Lung (tissue), 12 donors: ENCODE results near the gene HSPA12B. TPM values are rescaled to one million over a fixed set of nuclear protein-coding genes. Genes with fewer than 3 reads are reported as not detected.

Experiments used
- ATAC-seq: fragments of 200-7000 bp; cut with Tn5 transposase; one replicate; pipeline ENCODE4 v1.9.1; 2020; ENCODE audit warnings: moderate number of reproducible peaks; ENCODE audit not compliant: insufficient read depth, low FRiP score
- DNase-seq, 3 donors: peaks; one replicate each; pipeline ENCODE4 v3.0.0-alpha.2; 2013 to 2017
- H3K27ac ChIP-seq, 2 donors: one replicate each; pipeline ENCODE4 v1.5.1; 2013; ENCODE audit warnings: mild to moderate bottlenecking in 2 of 2, moderate library complexity in 2 of 2, control low read depth in 1 of 2, inconsistent platforms in 1 of 2, low read depth in 1 of 2, low read length in 1 of 2
- H3K27me3 ChIP-seq, 3 donors: one replicate each; pipeline ENCODE4 v1.5.1; 2013; ENCODE audit warnings: low read length in 2 of 3; ENCODE audit not compliant: control insufficient read depth in 3 of 3, insufficient read depth in 3 of 3
- H3K36me3 ChIP-seq, 4 donors: one replicate each; pipeline ENCODE4 v1.5.1; 2013; ENCODE audit warnings: low read length in 4 of 4, mild to moderate bottlenecking in 1 of 4, moderate library complexity in 1 of 4; ENCODE audit not compliant: control insufficient read depth in 4 of 4, insufficient read depth in 4 of 4
- H3K4me1 ChIP-seq, 5 donors: one replicate each; pipeline ENCODE4 v1.5.1; 2013; ENCODE audit warnings: low read length in 5 of 5, mild to moderate bottlenecking in 2 of 5, moderate library complexity in 1 of 5; ENCODE audit not compliant: control insufficient read depth in 5 of 5, insufficient read depth in 5 of 5
- H3K4me3 ChIP-seq: one replicate; pipeline ENCODE4 v1.5.1; 2013; ENCODE audit warnings: mild to moderate bottlenecking, control low read depth, moderate library complexity
- H3K9ac ChIP-seq, 2 donors: one replicate each; pipeline ENCODE4 v1.5.1; 2013; ENCODE audit warnings: low read length in 2 of 2, control low read depth in 1 of 2; ENCODE audit not compliant: insufficient read depth in 1 of 2
- H3K9me3 ChIP-seq, 4 donors: one replicate each; pipeline ENCODE4 v1.5.1; 2013; ENCODE audit warnings: low read length in 3 of 4, mild to moderate bottlenecking in 1 of 4, moderate library complexity in 1 of 4; ENCODE audit not compliant: control insufficient read depth in 4 of 4, insufficient read depth in 3 of 4
- WGBS, 2 donors: extraction: QIAGEN DNeasy Blood & Tissue Kit; methylation state at CpG; one replicate each; pipeline ENCODE4 v1.1.7; 2013; 5-methylcytosine and 5-hydroxymethylcytosine counted together
- polyA plus RNA-seq, 2 donors: library from polyadenylated mRNA; stranded (reverse); fragments of 200-250 nt; gene quantifications; one replicate each; pipeline ENCODE4 v1.2.1, GENCODE V29; 2013
- total RNA-seq, 2 donors: library from RNA; depleted of rRNA in 1 of 2; stranded (reverse); fragments of >200 nt in 1 of 2; gene quantifications; one replicate each; pipeline ENCODE4 v1.2.1, GENCODE V29; 2014 to 2021
- TF ChIP-seq, protein P1 (sequence below): IDR thresholded peaks from 2 replicates; pipeline ENCODE4 v1.5.1; 2012; ENCODE audit warnings: mild to moderate bottlenecking; ENCODE audit errors: control extremely low read depth, extremely low read depth
- donor health status: control.
- donor health status: control.
- donor health status: Bipolar disorder and iron deficiency.
- donor health status: healthy.
- donor health status: DM: yes; HTN: yes; CAD: no.

HSPA12B gene
- total and polyA plus RNA-seq, 4 donors = 11.4 to 28.3 (median 19.9) TPM

DNA sequence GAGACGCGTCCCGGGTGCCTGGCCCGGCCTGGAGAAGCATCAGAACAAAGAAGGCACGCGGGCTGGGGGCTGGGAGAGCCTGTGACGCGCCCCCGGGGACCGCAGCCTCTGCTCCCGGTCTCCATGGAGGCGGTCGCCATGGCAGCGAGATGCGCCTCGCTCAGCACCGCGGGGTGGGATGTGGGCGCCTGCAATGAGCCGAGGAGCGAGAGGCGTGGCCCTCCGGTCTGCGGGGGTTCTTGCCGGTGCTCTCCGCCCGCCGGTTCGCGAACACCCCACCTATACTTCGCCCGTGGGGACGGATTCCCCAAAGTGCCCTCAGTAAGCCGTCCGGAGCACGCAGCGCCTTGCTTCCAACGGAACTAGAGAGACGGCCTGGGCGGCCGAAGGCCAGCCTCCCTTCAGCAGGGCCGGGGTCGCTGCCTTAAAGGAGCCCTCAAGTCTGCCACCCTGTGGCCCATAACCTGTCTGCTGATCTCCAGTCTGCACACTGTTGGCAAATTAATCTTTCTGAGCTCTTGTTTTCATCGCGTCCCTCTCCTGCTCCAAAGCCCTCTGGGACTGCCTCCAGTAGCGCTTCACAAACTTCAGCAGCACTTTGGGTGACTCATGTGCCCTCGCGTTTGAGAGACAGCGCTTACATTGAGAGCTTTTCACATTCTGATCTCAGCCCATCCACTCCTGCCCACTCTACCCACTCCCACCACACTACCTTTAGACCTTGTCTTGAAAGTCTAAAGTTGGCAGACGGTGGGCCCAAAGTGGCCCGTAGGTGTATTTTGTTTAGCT lies 36.1 kb downstream of the HSPA12B start:
- DNase-seq (peak; percentile 80 to 87 (median 83)), ATAC-seq (peak; percentile 25)
- TF ChIP-seq, protein P1, sequence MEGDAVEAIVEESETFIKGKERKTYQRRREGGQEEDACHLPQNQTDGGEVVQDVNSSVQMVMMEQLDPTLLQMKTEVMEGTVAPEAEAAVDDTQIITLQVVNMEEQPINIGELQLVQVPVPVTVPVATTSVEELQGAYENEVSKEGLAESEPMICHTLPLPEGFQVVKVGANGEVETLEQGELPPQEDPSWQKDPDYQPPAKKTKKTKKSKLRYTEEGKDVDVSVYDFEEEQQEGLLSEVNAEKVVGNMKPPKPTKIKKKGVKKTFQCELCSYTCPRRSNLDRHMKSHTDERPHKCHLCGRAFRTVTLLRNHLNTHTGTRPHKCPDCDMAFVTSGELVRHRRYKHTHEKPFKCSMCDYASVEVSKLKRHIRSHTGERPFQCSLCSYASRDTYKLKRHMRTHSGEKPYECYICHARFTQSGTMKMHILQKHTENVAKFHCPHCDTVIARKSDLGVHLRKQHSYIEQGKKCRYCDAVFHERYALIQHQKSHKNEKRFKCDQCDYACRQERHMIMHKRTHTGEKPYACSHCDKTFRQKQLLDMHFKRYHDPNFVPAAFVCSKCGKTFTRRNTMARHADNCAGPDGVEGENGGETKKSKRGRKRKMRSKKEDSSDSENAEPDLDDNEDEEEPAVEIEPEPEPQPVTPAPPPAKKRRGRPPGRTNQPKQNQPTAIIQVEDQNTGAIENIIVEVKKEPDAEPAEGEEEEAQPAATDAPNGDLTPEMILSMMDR = peak; percentile 37
- Histone ChIP-seq H3K9ac (peak overlapping the region; percentile 85 to 94), H3K27ac (peak overlapping the region; percentile 80 to 95), H3K4me1 (peaks cover 0 to 32% (median 9%) of the 10 kb centered on the region in 5 donors), H3K36me3 (no peaks in the 10 kb centered on the region), H3K27me3 (no peaks in the 10 kb centered on the region), H3K4me3 (peak overlapping the region; percentile 71), H3K9me3 (no peaks in the 10 kb centered on the region)
- WGBS, 2 donors = 1% methylated on average over 51 of the region's 51 CpGs

DNA sequence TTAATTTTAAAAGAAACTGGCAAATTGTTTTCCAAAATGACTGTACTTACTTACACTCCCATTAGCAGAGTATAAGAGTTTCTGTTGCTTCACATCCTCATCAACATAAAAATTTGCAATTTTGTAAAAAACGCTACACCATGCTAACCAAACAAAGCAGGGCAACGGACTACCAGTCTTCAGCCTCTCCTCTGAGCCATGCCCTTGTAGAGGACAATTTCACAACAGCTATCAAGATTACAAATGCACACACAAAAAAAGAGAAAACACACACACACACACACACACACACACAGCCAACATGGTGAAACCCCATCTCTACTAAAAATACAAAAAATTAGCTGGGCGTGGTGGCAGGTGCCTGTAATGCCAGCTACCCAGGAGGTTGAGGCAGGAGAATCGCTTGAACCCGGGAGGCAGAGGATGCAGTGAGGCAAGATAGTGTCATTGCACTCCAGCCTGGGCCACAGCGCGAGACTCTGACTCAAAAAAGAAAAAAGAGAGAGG lies 39.1 kb downstream of the HSPA12B start:
- Histone ChIP-seq H3K9ac (no peak overlapping the region), H3K27ac (no peak overlapping the region), H3K27me3 (no peaks in the 10 kb centered on the region), H3K4me1 (peaks cover 0 to 18% (median 4%) of the 10 kb centered on the region in 5 donors), H3K4me3 (no peak overlapping the region), H3K36me3 (no peaks in the 10 kb centered on the region), H3K9me3 (no peaks in the 10 kb centered on the region)
- no peak for DNase-seq
- 56 to 75% methylated on average over 7 of the region's 7 CpGs for WGBS, 2 donors
- TF ChIP-seq, protein P1 = no peak
- ATAC-seq = no peak

DNA sequence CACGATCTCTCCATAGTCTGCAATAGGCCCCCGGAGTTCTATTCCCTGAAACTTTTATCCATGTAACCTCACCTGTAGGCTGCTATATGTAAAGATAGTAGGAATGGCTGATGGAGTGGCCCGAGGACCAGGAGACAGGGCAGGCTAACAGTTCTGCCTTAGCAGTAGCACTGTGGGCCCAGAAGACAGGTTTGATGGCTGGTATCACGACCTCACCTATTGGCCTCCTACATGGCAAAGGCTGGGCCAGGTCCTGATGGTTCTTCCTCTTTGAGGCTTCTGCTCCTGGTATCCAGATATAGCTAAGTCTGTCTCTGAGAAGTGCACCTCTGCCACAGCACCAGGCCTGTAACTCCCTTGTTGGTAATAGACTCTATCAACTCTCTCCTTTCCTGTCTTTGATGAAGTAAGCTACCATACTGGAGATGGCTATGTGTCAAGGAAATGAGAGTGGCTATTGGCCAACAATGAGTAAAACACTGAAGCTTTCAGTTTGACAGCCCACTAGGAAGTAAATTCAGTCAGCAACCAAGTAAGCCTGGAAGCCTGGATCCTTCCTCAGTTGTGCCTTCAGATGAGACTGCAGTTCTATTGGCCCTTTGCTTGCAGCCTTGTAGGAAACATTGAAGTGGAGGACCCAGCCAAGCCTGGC lies 43.1 kb downstream of the HSPA12B start:
- peaks cover 0 to 26% (median 24%) of the 10 kb centered on the region in 3 donors for H3K27me3 ChIP-seq
- H3K36me3 ChIP-seq = no peaks in the 10 kb centered on the region
- peaks cover 0 to 18% (median 5%) of the 10 kb centered on the region in 5 donors for H3K4me1 ChIP-seq
- DNase-seq (no peak), ATAC-seq (no peak)
- TF ChIP-seq, protein P1 = no peak
- no peak overlapping the region for H3K27ac ChIP-seq
- H3K9ac ChIP-seq = no peak overlapping the region
- whole genome bisulfite sequencing, 2 donors = 94 to 95% methylated on average over 4 of the region's 4 CpGs
- no peak overlapping the region for H3K4me3 ChIP-seq
- H3K9me3 ChIP-seq = no peaks in the 10 kb centered on the region
